Middle frontal gyrus (tissue), 1 donor: ENCODE measurements around the gene CCDC137.

Experiments used
- DNase-seq: peaks from one replicate; pipeline ENCODE4 v3.0.0-alpha.2; 2015; ENCODE audit warnings: low spot score; ENCODE audit errors: extremely low spot score

The CCDC137 gene

DNA sequence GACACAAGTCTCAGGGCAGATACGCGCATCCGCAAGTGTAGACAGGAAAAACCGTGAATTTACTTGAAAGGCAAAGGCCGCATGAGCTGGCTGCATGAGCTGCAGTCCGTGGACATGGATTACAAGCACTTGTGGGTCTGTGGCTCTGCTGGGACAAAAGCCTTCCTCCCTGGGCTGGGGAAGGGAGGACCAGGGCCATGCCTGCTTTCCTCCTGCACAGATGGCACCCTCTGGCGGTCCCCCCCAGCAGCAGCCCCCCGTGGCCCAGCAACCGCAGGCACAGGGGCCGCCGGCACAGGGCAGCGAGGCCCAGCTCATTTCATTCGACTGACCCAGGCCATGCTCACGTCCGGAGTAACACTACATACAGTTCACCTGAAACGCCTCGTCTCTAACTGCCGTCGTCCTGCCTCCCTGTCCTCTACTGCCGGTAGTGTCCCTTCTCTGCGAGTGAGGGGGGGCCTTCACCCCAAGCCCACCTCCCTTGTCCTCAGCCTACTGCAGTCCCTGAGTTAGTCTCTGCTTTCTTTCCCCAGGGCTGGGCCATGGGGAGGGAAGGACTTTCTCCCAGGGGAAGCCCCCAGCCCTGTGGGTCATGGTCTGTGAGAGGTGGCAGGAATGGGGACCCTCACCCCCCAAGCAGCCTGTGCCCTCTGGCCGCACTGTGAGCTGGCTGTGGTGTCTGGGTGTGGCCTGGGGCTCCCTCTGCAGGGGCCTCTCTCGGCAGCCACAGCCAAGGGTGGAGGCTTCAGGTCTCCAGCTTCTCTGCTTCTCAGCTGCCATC, 34.9 kb downstream of the CCDC137 start:
- DNase-seq, result no peak

DNA sequence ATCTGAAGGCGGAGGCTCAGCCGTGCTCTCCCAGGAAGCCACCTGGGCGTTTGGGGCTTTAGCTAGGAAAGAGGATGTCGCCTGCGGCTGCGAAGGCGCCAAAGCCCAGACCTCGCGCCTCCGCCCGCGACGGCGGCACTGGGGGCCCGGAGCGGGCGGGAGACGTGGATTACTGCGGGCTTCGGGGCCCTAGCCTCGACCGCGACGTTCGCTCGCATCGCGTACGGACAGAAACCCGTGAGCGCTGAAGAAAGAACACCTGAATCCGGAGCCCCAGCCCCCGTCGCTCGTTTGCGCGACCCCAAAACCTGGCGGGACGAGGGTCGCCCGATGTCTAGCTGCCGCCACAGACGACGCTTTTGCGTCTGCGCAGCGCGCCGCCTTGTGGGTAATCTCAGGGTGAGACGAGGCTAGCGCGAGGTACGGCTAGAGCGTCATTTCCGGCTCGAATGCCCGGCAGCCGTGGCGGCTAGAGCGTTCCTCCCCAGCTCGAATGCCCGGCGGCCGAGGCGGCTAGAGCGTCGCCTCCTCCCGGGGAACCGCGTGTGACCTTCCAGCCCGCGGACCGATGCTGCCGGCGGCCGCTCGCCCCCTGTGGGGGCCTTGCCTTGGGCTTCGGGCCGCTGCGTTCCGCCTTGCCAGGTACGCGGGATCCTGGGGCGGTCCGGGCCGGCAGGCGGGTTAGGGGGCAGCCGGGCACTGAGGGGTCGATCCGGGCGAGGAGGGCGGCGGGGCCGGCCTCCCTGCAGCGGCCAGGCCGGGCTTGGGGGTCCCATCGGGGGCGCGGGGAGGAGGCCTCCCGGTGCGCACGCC, 36.6 kb downstream of the CCDC137 start, which contains the start of gene MRPL12:
Gene MRPL12 (plus strand): TSS at position 434 of the 813 bp plus-strand sequence. CDS start 135 bp downstream, at position 569.
- peak; percentile 92 for DNase-seq

DNA sequence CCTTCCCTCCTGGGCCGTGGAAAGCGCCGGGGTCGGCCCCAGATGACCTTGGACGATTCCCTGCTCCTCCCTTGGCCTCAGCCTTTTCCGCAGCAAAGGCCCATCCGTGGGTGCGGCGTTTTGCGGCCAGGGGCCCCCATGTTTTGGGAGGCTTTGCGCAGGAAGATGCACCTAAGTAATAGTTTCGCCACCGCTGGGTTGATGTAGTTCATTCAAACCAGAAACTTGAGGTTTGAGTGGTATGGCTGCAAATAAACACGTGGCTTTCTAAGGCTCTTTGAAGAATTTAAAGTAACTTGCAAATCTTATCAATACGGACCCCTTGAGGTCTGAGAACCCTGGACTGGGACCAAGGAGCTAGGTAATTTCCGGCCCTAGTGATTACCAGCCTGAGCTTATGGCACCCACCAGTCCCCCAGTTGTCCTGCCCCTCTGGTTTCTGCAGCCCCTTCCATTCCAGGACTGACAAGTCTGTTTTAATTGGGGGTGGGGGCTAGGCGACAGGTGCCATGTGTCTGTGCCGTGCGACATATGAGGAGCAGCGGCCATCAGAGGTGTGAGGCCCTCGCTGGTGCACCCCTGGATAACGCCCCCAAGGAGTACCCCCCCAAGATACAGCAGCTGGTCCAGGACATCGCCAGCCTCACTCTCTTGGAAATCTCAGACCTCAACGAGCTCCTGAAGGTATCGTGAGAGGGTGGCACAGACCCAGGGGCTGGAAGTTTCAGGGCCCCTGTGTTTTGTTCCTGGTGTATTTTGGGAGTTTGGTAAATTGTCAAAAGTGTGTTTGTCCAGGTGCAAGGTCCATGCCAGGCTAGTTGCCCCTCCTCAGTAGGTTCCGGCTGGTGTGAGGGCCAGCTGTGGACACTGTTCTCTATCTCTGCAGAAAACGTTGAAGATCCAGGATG, 37.5 kb downstream of the CCDC137 start:
- no peak for DNase-seq

DNA sequence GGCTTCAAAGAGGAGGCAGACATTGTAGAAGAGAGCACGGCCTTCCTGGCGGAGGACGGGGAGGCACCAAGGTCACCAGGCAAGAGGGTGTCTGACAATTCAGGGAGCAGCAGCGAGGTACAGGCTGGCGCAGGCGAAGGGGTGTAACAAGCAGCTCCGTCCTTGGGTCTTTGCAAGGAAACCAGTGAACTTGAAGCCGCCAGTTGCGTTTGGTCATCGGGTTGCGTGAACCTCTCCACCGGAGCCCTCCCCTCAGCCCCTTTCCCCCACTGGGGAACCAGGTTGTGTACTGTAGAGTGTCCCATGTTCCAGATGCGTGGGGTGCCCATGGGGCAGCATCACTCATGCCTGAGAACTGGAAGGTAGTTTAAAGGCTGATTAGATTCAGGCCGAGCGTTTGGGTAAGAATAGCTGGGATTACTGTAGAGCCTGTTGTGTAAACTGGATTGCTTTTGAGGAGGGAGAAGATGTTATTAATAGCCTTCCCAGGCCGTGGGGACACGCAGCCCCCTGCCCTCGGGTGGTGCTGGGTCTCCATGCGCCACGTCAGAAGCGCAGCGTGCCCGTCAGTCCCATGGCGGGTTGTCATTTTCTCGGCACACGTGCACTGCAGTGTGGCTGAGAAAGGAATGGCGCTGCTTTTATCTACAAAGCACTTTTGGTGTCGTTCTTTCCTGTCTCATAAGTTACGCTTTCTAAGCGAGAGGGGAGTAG, 39.1 kb downstream of the CCDC137 start:
- DNase-seq, result no peak

DNA sequence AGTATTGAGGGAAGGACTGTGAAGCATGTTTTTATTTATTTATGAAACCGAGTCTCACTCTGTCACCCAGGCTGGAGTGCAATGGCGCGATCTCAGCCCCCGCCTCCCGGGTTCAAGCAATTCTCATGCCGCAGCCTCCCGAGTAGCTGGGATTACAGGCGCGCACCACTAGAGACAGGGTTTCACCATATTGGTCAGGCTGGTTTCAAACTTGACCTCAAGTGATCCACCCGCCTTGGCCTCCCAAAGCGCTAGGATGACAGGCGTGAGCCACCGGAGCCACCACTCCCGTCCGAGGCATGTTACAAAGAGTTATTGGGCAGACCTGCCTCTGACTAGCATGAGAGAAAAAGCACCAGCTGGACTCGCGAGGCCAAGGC, 39.7 kb downstream of the CCDC137 start:
- no peak for DNase-seq

DNA sequence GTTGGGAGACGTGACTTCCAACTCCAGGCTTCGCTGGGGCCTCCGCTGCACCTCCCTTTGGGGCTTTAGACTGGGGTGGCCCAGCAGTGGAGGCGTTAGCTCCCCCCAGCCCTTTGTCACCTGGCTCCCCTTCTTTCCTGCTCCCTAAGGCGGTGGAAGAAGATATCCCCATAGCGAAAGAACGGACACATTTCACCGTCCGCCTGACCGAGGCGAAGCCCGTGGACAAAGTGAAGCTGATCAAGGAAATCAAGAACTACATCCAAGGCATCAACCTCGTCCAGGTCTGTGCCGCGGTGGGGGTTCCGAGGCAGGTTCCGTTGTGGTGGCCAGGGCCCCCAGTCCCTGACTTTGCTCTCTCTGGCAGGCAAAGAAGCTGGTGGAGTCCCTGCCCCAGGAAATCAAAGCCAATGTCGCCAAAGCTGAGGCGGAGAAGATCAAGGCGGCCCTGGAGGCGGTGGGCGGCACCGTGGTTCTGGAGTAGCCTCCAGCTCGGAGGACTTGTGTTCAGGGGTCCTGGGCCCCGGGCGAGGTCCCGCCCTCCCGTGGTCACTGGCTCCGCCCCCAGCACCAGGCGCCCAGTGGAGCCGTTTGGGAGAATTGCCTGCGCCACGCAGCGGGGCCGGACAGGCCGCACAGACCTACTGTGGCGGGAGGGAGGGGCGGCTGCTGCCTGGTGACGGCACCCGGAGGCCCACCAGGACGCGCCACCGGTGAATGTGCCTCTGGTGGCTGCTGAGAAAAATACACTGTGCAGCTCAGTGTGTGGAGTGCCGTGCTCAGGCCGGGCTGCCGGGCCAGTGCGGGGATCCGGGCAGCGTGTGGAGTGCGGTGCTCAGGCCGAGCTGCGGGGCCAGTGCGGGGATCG, 40.5 kb downstream of the CCDC137 start:
- no peak for DNase-seq

DNA sequence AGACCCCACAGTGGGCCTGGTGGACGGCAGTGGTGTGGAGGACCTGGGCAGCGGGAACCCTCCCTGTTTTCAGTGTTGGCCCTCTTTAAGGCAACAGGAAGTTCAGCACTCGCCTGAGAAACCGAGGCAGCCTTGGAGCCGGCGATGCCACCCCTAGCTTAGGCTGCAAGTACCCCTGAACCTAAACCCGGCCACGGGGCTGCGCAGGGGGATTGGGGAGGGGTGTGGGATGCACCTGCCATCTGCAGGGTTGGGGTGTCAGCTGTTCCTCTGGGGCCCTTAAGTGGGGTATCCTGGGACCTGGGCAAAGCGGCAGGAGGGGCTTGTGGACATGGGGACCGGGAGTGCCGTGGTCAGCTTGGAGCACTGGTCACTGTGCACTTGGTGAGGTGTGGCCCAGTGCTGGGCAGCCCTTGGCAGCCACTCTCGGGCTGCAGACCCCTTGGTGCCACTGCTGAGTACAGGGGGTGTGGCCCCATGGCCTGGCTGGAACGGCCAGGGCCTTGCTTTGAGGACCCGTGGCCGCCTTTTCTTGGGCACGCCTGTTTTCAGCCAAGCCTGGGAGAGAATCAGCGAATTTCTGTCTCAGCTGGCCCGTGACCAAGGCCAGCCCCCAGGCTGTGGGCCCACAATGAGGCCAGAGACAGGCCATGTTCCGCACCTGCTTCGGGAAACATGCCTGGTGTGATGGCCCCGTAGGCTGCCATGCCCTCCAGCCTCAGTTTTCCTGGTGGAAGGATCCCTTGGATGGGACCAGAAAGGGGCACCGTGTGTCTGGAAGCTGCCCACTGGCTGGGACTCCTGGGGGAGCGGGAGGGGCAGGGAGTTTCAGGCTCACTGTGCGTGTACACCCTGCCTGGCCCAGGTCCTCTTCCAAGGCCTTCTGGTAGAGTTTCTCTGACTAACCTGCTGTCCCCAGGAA, 41.4 kb downstream of the CCDC137 start:
- no peak for DNase-seq

DNA sequence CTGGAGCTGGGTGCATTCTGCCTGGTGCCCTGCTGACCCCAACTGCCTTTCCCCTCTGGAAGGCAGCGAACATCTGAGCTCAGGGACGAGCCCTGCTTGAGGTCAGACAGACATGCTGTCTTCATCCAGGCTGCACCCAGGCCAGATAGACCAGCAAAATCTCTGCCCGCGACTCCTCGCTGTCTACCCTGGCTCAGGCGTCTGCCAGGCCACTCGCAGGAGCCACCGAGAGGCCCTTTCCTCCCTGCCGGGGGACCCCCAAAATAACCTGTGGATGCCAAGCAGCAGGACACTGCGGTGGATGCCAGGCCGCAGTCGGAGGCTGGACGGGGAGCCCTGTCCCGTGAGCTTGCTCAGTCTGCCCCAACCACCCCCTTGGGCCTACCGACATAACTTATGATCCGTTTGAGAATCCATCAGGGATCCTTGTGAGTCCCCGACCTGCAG, 42.2 kb downstream of the CCDC137 start:
- DNase-seq, result no peak

DNA sequence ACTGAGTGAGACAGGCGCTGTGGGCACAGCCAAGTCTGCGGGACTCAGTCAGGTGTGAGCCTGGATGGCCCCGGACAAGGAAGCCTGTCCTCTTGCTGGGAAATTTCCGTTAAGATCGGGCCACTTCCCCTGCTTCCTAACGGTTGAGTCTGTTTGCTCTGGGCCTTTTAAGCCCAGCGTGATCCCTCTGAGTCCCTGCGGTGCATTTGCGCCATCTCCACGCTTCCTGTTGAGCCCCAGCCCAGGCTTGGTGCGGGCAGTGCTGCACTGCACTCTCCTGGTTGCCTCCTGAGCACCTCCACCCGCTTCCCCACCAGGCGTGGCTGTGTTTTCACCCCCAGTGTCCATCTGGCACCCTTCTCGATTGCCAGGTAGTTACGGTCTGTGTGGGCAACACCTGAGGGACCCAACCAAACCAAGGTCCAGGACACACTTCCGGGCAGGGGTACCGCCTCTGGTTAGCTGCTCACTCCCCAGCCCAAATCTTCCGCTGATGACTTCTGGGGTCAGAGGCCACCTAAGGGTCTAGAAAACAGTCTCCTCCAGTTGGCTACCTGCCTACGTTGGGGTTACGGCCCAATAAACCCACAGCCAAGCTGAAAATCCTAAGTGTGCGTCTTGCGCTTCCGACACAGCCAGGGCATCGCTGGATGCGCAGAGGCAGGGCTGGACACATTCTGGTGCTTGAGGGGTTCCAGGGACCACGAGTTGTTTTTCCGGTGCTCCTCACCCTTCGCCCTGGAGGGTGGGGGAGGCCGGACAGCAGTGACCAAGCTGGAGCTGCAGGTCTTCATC, 44.2 kb downstream of the CCDC137 start:
- no peak for DNase-seq

DNA sequence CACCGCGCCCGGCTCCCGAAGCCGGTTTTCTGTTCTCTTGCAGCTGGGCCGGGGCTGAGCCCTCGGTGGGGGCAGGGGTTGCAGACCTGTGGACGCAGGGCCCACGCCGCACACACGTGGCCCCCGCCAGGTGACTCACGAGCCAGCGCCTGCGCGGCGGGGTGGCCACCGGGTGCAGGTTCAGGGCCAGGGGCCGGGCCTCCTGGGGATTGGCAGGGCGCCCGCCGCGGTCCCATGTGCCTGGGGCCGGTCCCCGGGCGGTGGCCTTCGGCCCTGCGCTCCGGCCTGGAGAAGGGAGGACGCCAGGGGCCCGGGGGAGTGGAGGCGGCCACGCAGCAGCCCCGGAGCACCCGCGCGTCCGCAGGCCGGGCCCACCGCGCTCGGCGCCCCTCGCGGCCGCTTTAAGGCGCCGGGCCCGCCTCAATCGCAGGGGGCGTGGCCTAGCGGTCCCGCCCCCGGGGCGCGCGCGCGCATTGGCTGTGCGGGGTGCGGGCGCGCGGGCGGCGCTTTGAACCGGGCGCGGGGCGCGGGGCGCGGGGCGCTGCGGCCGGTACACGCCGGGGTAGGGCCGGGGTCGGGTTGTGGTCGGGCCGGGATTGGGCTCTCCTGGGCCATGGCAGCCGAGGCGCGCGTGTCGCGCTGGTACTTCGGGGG, 45.4 kb downstream of the CCDC137 start, which contains the start of gene SLC25A10:
Gene SLC25A10 (plus strand): TSS at position 471 of the 654 bp plus-strand sequence. CDS start 143 bp downstream, at position 614.
- DNase-seq, result peak; percentile 56

DNA sequence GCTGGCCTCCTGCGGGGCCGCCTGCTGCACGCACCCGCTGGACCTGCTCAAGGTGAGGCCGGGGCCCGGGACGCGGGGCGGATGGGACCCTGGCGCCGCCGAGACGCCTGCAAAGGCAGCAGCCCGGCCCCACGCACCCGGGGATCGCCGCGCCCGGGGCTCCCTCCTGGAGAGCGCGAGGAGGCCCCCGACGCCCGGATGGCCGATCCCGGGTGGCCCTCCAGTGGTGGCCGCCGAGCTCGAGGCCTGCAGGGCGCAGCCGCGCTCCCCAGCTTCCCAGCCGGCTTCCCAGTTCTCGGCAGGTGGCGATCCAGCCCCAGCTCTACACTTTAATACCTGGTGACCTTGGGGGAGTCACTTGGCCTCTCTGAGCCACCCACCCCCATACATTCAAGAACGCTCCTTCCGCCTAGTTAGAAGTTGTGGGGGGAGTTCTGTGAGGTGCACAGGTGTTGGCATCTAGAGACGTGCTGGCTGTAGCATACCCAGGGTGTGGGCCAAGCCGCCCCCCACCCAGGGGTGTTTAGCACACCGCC, 46.0 kb downstream of the CCDC137 start:
- DNase-seq, result no peak

DNA sequence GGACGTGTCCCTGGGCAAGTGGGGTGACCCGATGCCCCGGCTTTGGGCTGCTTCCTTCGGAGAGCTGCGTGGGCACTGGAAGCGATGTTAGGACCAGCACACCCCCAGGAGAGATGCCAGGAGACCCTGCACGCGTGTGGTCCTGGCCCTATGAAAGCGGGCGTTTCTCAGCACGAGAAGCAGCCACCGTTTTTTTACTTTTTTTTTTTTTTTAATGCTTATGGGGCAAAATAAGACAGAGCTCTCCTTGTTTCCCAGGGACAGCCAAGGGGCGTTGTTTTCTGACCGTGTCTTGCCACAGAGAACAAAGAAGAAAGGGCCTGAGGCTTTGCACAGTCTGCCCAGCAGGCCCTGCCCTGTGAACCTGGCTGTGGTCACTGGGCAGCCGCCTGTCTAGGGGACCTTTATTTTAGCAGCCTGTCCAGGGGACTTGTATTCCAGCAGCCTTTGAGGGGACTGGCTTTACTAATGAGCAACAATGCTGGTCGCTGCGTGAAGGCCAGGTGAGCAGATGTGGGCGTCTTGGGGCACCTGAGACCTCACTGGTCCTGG, 46.5 kb downstream of the CCDC137 start:
- no peak for DNase-seq

DNA sequence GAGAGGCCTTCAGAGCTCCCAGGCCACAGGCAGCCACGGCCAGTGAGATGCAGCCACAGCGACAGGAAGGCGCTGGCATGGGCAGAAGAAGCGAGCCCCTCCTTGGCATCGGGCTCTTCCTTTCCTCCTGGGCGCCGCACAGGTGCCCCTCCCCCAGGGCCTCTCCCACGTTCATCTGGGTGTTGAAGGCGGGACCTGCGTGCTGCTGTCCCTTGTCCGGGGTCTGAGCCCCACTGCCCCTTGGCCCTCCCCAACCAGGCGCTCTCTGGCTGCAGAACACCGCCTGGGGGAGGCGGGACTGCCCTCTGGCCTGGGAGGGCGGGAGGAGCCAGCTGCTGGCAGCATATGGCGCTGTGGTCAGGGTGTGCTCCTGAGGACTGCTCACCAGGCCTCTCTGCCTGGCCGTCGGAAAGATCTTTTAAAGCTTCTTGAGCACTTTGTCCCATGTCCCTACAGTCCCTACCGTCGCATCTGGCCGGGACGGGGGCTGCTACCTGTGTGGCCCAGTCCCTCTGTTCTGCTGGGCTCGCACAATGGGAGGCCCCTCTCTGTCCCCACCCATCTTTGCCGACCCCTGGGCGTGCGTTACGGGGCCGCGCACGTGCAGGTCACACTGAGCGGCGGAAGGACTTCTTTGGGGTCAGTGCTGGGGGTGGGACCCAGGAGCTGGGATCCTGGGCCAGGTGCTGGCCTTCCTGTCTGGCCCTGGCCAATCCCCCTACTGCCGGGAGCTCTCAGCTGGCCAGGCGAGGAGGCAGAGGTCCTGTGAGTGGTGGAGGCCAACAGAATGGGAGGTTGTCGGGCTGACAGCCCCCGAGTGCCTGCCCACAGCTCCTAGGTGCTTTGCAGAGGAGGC, 47.2 kb downstream of the CCDC137 start:
- no peak for DNase-seq

DNA sequence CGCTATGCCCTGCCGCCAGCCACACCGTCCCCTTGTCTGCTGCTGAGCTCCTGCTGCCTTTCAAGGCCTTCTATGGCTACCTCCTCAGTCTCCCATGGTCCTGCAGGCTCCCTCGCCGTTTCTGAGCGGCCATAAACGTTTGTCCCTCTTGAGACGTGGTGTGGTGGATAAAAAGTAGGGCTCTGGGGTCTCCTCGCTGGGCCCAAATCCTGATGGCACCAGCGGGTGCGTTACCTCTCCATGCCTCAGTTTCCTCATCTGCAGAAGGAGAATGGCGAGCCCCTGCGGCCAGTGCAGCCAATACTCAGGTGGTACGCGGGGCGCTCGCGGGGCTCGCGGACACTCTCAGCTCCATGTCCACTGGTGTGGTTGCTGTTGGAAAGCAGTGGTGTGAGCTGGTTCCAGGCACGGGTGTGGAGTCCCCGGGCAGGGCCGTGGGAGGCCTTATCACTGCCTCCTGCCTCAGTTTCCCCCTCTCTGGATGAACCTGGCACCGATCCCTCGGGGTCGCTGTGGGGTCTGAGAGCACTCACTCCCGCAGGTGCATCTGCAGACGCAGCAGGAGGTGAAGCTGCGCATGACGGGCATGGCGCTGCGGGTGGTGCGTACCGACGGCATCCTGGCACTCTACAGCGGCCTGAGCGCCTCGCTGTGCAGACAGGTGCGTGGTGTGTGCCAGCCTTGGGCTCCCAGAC, 48.0 kb downstream of the CCDC137 start:
- DNase-seq, result no peak
